ENCODE measurements around the gene PRAC2.
"Not testable (repeated sequence)": the region's sequence is repeated elsewhere in the genome, so short reads cannot be mapped to it uniquely, and the experiment has no call there.

Gene PRAC2

DNA sequence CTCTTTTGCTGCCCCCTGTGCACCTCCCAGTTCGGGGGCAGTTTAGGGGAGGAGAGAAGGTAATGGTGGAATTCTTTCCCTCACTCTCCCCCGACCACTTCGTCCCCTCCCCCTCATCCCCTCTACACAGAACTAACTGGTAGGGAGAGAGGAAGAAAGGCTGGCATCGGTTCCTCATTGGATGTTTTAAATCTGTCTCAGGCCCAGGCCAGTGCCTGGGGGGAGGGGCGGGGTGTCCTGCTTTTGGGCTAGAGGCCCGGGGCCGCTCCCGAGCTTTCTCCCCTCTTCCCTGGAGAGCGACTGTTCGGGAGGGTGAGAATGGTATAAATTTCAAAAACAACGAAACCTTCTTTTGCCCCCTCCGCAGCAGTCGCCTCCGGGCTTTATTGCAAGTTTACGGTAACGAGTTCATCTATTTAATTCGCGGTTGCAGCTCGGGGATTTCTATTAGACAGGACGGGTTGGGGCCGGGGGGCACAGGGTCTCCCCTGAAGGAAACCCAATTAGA, at the start of gene PRAC2:
PRAC2 (plus strand) TSS at position 271 of the 508 bp plus-strand sequence. CDS start 1,226 bp downstream, outside the sequence.
- Mint-ChIP-seq H3K4me3 (peak within 1 kb of the TSS; percentile 79), H3K27me3 (peaks cover 54% of the 10 kb centered on the region), H3K36me3 (no peaks in the 10 kb centered on the region), H3K9me3 (ENCODE audit: low read depth) (no peaks in the 10 kb centered on the region), H3K4me1 (ENCODE audit: low read depth) (peaks cover 50% of the 10 kb centered on the region), H3K27ac (no peak within 1 kb of the TSS)

- no peak overlapping the region for H3K27ac Mint-ChIP-seq
- no peak overlapping the region for H3K4me3 Mint-ChIP-seq
- H3K36me3 Mint-ChIP-seq, result no peaks in the 10 kb centered on the region
- no peaks in the 10 kb centered on the region for H3K9me3 Mint-ChIP-seq (ENCODE audit: low read depth)
- H3K27me3 Mint-ChIP-seq, result peaks cover 13% of the 10 kb centered on the region
- H3K4me1 Mint-ChIP-seq (ENCODE audit: low read depth), result peaks cover 1% of the 10 kb centered on the region
These were observed 45.9 kb upstream of the PRAC2 start for GRCh38 chr17:48676963-48677558.

GRCh38 chr17:48678141-48678971, 44.6 kb upstream of the PRAC2 start:
- Mint-ChIP-seq H3K27ac (no peak overlapping the region), H3K27me3 (peaks cover 9% of the 10 kb centered on the region), H3K4me1 (ENCODE audit: low read depth) (peaks cover 1% of the 10 kb centered on the region), H3K36me3 (no peaks in the 10 kb centered on the region), H3K9me3 (ENCODE audit: low read depth) (no peaks in the 10 kb centered on the region), H3K4me3 (peak overlapping the region; percentile 25)

DNA sequence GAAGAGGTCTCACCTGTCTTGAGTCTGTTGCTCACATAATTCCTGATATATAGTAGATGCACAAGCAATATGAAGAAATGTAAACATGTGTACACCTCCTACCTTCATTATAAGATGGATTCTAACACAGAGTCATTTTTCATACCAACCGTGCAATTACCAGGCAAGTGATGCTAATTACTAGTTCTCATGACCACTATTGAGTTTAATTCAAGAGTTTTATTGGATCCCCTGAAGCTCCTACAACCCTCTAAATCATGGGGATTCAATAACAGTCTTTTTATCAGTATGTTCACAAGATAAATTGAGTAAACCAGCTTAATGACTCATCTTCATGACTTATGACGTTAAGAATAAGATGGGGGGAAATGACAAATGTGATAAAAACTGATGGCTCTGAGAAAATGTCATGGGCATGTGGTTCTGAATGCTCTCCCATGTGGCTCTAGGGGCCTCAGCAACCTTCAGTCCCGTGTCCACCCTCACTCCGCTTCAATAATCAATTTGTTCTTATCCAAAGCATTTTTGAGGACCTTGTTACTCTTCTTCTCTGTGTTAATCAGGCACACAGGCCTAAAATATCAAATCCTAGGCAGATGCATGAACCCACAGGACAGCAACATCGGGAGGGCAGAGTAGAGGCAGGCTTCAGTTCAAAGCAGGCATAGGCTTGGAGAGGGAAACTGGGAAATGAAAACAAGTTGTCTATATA, 43.4 kb upstream of the PRAC2 start:
- Mint-ChIP-seq H3K27ac (no peak overlapping the region), H3K4me1 (ENCODE audit: low read depth) (peaks cover 1% of the 10 kb centered on the region), H3K9me3 (ENCODE audit: low read depth) (no peaks in the 10 kb centered on the region), H3K4me3 (no peak overlapping the region), H3K36me3 (no peaks in the 10 kb centered on the region), H3K27me3 (peaks cover 12% of the 10 kb centered on the region)

GRCh38 chr17:48681609-48682008, 41.4 kb upstream of the PRAC2 start:
- Mint-ChIP-seq H3K4me3 (no peak overlapping the region), H3K36me3 (no peaks in the 10 kb centered on the region), H3K9me3 (ENCODE audit: low read depth) (no peaks in the 10 kb centered on the region), H3K4me1 (ENCODE audit: low read depth) (peaks cover 1% of the 10 kb centered on the region), H3K27ac (no peak overlapping the region), H3K27me3 (peaks cover 12% of the 10 kb centered on the region)

DNA sequence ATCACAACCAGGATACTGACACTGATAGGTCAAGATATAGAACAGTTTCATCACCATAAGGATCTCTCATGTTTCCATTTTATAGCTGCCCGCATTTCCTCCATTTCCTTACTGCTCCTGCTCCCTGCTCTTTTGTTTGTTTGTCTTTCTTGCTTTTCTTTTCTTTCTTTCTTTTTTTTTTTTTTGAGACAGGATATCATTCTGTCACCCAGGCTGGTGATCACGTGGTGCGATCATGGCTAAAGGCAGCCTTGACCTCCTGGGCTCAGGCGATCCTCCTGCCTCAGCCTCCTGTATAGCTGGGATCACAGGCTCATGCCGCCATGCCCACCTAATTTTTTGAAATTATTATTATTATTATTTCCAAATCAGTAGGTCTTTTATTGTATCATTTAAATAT, 32.3 kb upstream of the PRAC2 start:
- Mint-ChIP-seq H3K4me1 (ENCODE audit: low read depth) (no peaks in the 10 kb centered on the region), H3K27ac (no peak overlapping the region), H3K9me3 (ENCODE audit: low read depth) (no peaks in the 10 kb centered on the region), H3K36me3 (no peaks in the 10 kb centered on the region), H3K27me3 (peaks cover 8% of the 10 kb centered on the region), H3K4me3 (no peak overlapping the region)

DNA sequence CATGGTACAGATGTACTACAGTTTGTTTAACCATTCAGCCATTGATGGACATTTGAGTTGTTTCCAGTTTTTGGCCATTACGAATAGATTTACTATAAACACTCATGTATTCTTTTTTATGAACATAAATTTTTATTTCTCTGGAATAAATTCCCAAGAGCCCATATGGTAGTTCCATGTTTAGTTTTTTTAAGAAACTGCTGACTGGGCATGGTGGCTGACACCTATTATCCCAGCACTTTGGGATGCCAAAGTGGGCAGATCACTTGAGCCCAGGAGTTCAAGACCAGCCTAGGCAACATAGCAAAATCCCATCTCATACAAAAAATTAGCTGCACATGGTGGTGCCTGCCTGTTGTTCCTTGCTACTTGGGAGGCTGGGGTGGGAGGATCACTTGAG, 30.9 kb upstream of the PRAC2 start:
- peaks cover 15% of the 10 kb centered on the region for H3K27me3 Mint-ChIP-seq
- H3K36me3 Mint-ChIP-seq, result no peaks in the 10 kb centered on the region
- H3K4me1 Mint-ChIP-seq (ENCODE audit: low read depth), result no peaks in the 10 kb centered on the region
- no peaks in the 10 kb centered on the region for H3K9me3 Mint-ChIP-seq (ENCODE audit: low read depth)
- H3K4me3 Mint-ChIP-seq, result no peak overlapping the region
- no peak overlapping the region for H3K27ac Mint-ChIP-seq

GRCh38 chr17:48693178-48693577, 29.8 kb upstream of the PRAC2 start:
- H3K4me3 Mint-ChIP-seq, result no peak overlapping the region
- no peak overlapping the region for H3K27ac Mint-ChIP-seq
- H3K4me1 Mint-ChIP-seq (ENCODE audit: low read depth), result no peaks in the 10 kb centered on the region
- H3K36me3 Mint-ChIP-seq, result no peaks in the 10 kb centered on the region
- peaks cover 22% of the 10 kb centered on the region for H3K27me3 Mint-ChIP-seq
- no peaks in the 10 kb centered on the region for H3K9me3 Mint-ChIP-seq (ENCODE audit: low read depth)

GRCh38 chr17:48701864-48702532, 21.0 kb upstream of the PRAC2 start:
- Mint-ChIP-seq H3K36me3 (no peaks in the 10 kb centered on the region), H3K9me3 (ENCODE audit: low read depth) (no peaks in the 10 kb centered on the region), H3K27ac (no peak overlapping the region), H3K27me3 (peaks cover 29% of the 10 kb centered on the region), H3K4me1 (ENCODE audit: low read depth) (no peaks in the 10 kb centered on the region), H3K4me3 (no peak overlapping the region)

DNA sequence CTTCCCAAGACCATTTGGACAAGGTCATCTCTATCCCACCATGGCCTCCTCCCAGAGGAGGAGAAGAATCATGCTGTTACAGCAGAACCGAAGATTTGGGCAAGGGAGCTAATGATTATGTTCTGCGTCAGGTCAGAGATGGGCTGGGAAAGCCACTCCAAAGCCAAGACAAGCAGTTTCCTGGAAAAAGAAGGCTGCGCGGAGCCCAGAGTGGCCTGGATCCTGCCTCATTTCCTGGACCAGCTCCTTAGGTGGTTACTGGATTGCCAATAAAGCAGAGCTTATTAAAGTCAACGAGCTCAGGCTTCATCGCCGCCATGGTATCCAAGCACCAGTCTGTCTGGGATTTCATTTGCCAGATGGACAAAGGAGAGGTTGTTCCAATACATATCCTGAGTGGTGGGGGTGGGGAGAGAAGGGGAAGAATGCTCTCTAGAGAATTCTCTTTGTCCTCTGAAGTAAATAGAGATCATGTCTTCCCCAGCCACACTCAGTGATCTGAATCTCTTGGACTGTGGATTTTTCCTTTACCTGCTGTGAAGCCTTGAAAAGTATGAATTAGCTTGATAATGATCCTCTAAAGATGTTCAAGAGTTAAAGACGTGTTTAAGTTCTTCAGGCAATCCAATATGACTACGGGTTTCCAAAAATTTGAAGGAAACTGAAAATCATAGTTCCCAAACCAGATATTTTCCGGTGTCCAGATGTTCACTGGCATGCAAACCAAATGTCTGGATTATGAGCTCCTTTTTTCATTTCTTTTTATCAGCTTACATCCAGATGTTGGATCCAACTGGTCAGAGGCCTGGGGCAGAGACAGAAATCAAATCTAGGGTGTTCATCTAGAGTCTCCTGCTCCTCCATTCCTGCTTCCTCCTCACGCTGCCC, 18.4 kb upstream of the PRAC2 start:
- Mint-ChIP-seq H3K9me3 (ENCODE audit: low read depth) (no peaks in the 10 kb centered on the region), H3K27me3 (peaks cover 35% of the 10 kb centered on the region)

DNA sequence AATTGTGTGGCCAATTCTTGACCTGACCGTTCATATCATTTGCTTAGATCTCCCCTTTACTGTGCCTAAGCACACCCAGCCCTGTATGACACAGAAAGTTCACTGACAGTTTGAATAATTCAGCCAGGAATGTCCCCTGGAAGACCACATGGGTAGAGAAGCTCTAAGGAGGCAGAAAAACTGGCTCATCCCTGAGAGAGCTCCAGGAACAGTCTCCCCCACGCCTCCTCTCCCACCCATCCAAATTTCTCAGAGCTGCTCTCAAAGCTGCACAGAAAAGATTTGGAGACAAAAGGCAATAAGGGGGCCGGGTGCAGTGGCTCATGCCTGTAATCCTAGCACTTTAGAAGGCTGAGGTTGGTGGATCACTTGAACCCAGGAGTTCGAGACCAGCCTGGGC, 11.9 kb upstream of the PRAC2 start:
- no peaks in the 10 kb centered on the region for H3K9me3 Mint-ChIP-seq (ENCODE audit: low read depth)

More for the DNA sequence above, 18.4 kb upstream of the PRAC2 start:
- no peaks in the 10 kb centered on the region for H3K36me3 Mint-ChIP-seq
- no peak overlapping the region for H3K27ac Mint-ChIP-seq
- H3K4me1 Mint-ChIP-seq (ENCODE audit: low read depth), result no peaks in the 10 kb centered on the region
- H3K4me3 Mint-ChIP-seq, result no peak overlapping the region

DNA sequence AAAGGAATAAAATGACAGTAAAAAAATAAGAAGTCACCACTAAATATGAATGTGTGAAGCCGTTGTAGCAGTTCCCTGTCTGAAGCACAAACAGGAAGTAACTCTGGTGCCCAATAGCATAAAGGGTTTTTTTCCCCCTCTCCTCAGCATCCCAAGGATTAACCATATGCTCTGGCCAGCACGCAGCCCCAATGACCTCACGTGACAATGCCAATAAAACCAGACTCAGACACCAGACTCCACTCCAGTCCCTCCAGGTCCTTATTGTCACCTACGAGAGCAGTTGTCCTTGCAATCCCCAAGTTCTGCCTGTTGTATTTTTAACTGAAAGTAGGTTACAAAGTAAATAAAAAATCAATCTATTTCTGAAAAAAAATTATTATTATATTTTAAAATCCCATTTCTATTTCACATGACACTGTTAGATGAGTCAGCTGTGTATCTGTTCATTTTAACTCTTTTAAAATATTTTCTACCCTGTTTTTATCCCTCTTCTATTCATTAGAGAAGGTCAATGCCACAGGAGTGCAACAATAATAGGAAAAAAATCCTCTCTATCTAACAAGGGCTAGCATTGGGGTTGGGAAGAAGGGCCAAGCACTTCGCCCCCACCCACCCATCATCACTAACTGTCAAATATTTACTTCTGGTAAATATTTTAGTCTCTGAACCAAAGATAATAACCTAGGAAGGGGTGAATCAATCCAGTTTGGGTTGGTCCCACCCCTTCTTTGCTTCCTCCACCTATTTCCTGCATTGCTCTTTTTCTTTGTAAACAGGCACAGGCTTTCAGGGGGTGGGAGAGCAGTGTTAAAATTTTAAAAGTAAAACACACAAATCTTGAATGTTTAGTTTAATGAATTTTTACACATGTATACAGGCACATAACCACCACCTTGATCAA, 7.2 kb upstream of the PRAC2 start:
- peaks cover 34% of the 10 kb centered on the region for H3K27me3 Mint-ChIP-seq
- H3K4me3 Mint-ChIP-seq, result no peak overlapping the region
- no peak overlapping the region for H3K27ac Mint-ChIP-seq
- no peaks in the 10 kb centered on the region for H3K9me3 Mint-ChIP-seq (ENCODE audit: low read depth)
- peaks cover 2% of the 10 kb centered on the region for H3K36me3 Mint-ChIP-seq
- H3K4me1 Mint-ChIP-seq (ENCODE audit: low read depth), result peaks cover 17% of the 10 kb centered on the region

More for the DNA sequence above, 11.9 kb upstream of the PRAC2 start:
- H3K4me1 Mint-ChIP-seq (ENCODE audit: low read depth), result no peaks in the 10 kb centered on the region
- H3K36me3 Mint-ChIP-seq, result no peaks in the 10 kb centered on the region
- H3K27me3 Mint-ChIP-seq, result peaks cover 33% of the 10 kb centered on the region
- H3K4me3 Mint-ChIP-seq, result no peak overlapping the region
- no peak overlapping the region for H3K27ac Mint-ChIP-seq

GRCh38 chr17:48716549-48716948, 6.4 kb upstream of the PRAC2 start:
- H3K9me3 Mint-ChIP-seq (ENCODE audit: low read depth); H3K36me3 Mint-ChIP-seq; H3K27ac Mint-ChIP-seq; H3K4me3 Mint-ChIP-seq: not testable (repeated sequence)
- Mint-ChIP-seq H3K4me1 (ENCODE audit: low read depth) (peaks cover 17% of the 10 kb centered on the region), H3K27me3 (peaks cover 35% of the 10 kb centered on the region)
